ENCODE measurements around the gene LRRC75B. TPM values are rescaled to one million over a fixed set of nuclear protein-coding genes. Genes with fewer than 3 reads are reported as not detected.

LRRC75B gene
- polyA plus RNA-seq, 1 of the 3 experiments (the other 2 are of a cell fraction) = 12.3 TPM

- Histone ChIP-seq H3K4me1 (ENCODE audit: control insufficient read depth in 1 of 2, insufficient read depth in 2 of 2, low read depth in 1 of 2, low read length in 1 of 2) (peaks cover 0 to 41% of the 10 kb centered on the region in 2 experiments; a peak in 1 of 4 replicates), H3K27me3 (ENCODE audit: insufficient read depth) (no peaks in the 10 kb centered on the region), H3K27ac (ENCODE audit: low read depth in 2 of 2, low read length in 1 of 2) (no peak overlapping the region), H3K9me2 (no peaks in the 10 kb centered on the region), H3K4me2 (no peak overlapping the region), H3K9ac (no peak overlapping the region), H3K79me2 (ENCODE audit: insufficient read depth) (no peaks in the 10 kb centered on the region), H3F3A (replicated peaks; ENCODE audit: insufficient read depth) (no peaks in the 10 kb centered on the region), H2AFZ (ENCODE audit: low read depth) (no peak overlapping the region), H4K20me1 (ENCODE audit: insufficient read depth) (no peaks in the 10 kb centered on the region), H3K9me3 (no peaks in the 10 kb centered on the region), H3K36me3 (replicated peaks in 1 of 2; ENCODE audit: control insufficient read depth in 1 of 2, insufficient read depth in 2 of 2, low read length in 1 of 2) (peaks cover 0 to 12% of the 10 kb centered on the region in 2 experiments), H3K4me3 (ENCODE audit: low read depth in 2 of 2, low read length in 1 of 2) (no peak overlapping the region)
- no peak for DNase-seq
- ChIA-PET CTCF (interaction anchor here (1.3 kb wide), 1 partner anchor 177 kb away, joined by 3 read pairs; no protein-coding TSS in a partner anchor), POLR2A (interaction anchor here (0.5 to 1.3 kb wide), 3 partner anchors 35 to 1018 kb away, joined by 3 to 4 read pairs (median 4); no protein-coding TSS in a partner anchor)
- WGBS (ENCODE audit: low lambda C conversion rate) = 83% methylated on average over 1 of the region's 6 CpGs
- TF ChIP-seq RCOR1 (IDR thresholded peaks at IDR 0.05; ENCODE audit: low read length) (no peak), NRF1 (IDR thresholded peaks at IDR 0.05; ENCODE audit: low read depth, low read length) (no peak)
Measured at GRCh38 chr22:24591286-24591830, 1.5 kb downstream of the LRRC75B start.

GRCh38 chr22:24590596-24591173 lies 2.2 kb downstream of the LRRC75B start:
- H2AFZ ChIP-seq (ENCODE audit: low read depth) = no peak overlapping the region
- ChIA-PET CTCF (interaction anchor here (1.3 kb wide), 1 partner anchor 178 kb away, joined by 3 read pairs; no protein-coding TSS in a partner anchor), POLR2A (interaction anchor here (0.5 kb wide), 1 partner anchor 1019 kb away, joined by 3 read pairs; no protein-coding TSS in a partner anchor)
- no peak overlapping the region for H3K27ac ChIP-seq (ENCODE audit: low read depth in 2 of 2, low read length in 1 of 2)
- no peaks in the 10 kb centered on the region for H3K27me3 ChIP-seq (ENCODE audit: insufficient read depth)
- peaks cover 0 to 41% of the 10 kb centered on the region in 2 experiments; a peak in 1 of 4 replicates for H3K4me1 ChIP-seq (ENCODE audit: control insufficient read depth in 1 of 2, insufficient read depth in 2 of 2, low read depth in 1 of 2, low read length in 1 of 2)
- H3K36me3 ChIP-seq (replicated peaks in 1 of 2; ENCODE audit: control insufficient read depth in 1 of 2, insufficient read depth in 2 of 2, low read length in 1 of 2) = peaks cover 0 to 17% of the 10 kb centered on the region in 2 experiments
- 97% methylated on average over 12 of the region's 12 CpGs for WGBS (ENCODE audit: low lambda C conversion rate)
- TF ChIP-seq CHD2 (IDR thresholded peaks at IDR 0.05; ENCODE audit: low read length, partially characterized antibody) = no peak
- TF ChIP-seq RAD21 (IDR thresholded peaks at IDR 0.05; ENCODE audit: low read length) = no peak
- no peak for TF ChIP-seq POLR2AphosphoS5 (IDR thresholded peaks at IDR 0.05; ENCODE audit: low read depth, low read length)
- TF ChIP-seq SMC3 (IDR thresholded peaks at IDR 0.05; ENCODE audit: low read depth, low read length) = no peak
- TF ChIP-seq NRF1 (IDR thresholded peaks at IDR 0.05; ENCODE audit: low read depth, low read length) = no peak
- TF ChIP-seq JUND (IDR thresholded peaks at IDR 0.05) = no peak
- TF ChIP-seq, protein P1, sequence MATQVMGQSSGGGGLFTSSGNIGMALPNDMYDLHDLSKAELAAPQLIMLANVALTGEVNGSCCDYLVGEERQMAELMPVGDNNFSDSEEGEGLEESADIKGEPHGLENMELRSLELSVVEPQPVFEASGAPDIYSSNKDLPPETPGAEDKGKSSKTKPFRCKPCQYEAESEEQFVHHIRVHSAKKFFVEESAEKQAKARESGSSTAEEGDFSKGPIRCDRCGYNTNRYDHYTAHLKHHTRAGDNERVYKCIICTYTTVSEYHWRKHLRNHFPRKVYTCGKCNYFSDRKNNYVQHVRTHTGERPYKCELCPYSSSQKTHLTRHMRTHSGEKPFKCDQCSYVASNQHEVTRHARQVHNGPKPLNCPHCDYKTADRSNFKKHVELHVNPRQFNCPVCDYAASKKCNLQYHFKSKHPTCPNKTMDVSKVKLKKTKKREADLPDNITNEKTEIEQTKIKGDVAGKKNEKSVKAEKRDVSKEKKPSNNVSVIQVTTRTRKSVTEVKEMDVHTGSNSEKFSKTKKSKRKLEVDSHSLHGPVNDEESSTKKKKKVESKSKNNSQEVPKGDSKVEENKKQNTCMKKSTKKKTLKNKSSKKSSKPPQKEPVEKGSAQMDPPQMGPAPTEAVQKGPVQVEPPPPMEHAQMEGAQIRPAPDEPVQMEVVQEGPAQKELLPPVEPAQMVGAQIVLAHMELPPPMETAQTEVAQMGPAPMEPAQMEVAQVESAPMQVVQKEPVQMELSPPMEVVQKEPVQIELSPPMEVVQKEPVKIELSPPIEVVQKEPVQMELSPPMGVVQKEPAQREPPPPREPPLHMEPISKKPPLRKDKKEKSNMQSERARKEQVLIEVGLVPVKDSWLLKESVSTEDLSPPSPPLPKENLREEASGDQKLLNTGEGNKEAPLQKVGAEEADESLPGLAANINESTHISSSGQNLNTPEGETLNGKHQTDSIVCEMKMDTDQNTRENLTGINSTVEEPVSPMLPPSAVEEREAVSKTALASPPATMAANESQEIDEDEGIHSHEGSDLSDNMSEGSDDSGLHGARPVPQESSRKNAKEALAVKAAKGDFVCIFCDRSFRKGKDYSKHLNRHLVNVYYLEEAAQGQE (IDR thresholded peaks at IDR 0.05; ENCODE audit: low read depth, low read length) = no peak
- no peak for TF ChIP-seq TEAD4 (IDR thresholded peaks at IDR 0.05; ENCODE audit: borderline replicate concordance, insufficient read depth)
- TF ChIP-seq TCF12 (IDR thresholded peaks at IDR 0.05) = no peak
- TF ChIP-seq RCOR1 (IDR thresholded peaks at IDR 0.05; ENCODE audit: low read length) = no peak
- H3K9me2 ChIP-seq = no peaks in the 10 kb centered on the region
- no peaks in the 10 kb centered on the region for H3K79me2 ChIP-seq (ENCODE audit: insufficient read depth)
- H4K20me1 ChIP-seq (ENCODE audit: insufficient read depth) = no peaks in the 10 kb centered on the region
- H3K4me2 ChIP-seq = no peak overlapping the region
- DNase-seq = no peak
- H3F3A ChIP-seq (replicated peaks; ENCODE audit: insufficient read depth) = no peaks in the 10 kb centered on the region
- no peak overlapping the region for H3K4me3 ChIP-seq (ENCODE audit: low read depth in 2 of 2, low read length in 1 of 2)
- no peak overlapping the region for H3K9ac ChIP-seq
- no peaks in the 10 kb centered on the region for H3K9me3 ChIP-seq

Measured in SK-N-SH (cell line).